22Rv1 (cell line): ENCODE measurements around the gene GPC2.

ENCODE experiments used
- H3K27ac ChIP-seq: fragments of 450-650 bp; 2 replicates; pipeline ENCODE4 v1.5.1; 2017
- ZFX ChIP-seq: fragments of 450-650 bp; IDR thresholded peaks from 2 replicates; pipeline ENCODE4 v1.6.1; 2017; ENCODE audit warnings: antibody characterized with exemption, borderline replicate concordance
- TF ChIP-seq, protein P1 (sequence below): fragments of 450-650 bp; IDR thresholded peaks from 2 replicates; pipeline ENCODE4 v1.5.1; 2017; ENCODE audit warnings: mild to moderate bottlenecking

Gene GPC2

DNA sequence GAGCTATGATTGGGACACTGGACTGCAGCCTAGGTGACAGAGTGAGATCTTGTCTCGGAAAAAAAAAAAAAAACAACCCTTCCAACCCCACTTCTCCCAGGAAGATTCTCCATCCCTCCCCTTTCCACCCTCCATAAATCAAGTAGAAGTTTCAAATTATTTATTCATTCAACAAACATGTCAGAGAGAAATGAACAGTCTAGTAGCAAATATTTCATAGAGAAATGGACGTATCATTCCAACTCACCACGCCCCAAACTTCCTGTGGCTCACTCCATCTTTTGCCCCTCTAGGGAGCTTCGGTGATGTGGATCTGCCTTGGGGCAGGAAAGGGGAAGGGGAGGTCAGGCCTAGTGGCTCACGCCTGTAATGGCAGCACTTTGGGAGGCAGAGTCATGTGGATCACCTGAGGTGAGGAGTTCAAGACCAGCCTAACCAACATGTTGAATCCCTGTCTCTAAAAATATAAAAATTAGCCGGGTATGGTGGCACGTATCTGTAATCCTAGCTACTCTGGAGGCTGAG, 18.0 kb downstream of the GPC2 start:
- H3K27ac ChIP-seq = peak overlapping the region; percentile 91
- no peak for TF ChIP-seq ZFX
- TF ChIP-seq, protein P1, sequence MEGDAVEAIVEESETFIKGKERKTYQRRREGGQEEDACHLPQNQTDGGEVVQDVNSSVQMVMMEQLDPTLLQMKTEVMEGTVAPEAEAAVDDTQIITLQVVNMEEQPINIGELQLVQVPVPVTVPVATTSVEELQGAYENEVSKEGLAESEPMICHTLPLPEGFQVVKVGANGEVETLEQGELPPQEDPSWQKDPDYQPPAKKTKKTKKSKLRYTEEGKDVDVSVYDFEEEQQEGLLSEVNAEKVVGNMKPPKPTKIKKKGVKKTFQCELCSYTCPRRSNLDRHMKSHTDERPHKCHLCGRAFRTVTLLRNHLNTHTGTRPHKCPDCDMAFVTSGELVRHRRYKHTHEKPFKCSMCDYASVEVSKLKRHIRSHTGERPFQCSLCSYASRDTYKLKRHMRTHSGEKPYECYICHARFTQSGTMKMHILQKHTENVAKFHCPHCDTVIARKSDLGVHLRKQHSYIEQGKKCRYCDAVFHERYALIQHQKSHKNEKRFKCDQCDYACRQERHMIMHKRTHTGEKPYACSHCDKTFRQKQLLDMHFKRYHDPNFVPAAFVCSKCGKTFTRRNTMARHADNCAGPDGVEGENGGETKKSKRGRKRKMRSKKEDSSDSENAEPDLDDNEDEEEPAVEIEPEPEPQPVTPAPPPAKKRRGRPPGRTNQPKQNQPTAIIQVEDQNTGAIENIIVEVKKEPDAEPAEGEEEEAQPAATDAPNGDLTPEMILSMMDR = no peak

DNA sequence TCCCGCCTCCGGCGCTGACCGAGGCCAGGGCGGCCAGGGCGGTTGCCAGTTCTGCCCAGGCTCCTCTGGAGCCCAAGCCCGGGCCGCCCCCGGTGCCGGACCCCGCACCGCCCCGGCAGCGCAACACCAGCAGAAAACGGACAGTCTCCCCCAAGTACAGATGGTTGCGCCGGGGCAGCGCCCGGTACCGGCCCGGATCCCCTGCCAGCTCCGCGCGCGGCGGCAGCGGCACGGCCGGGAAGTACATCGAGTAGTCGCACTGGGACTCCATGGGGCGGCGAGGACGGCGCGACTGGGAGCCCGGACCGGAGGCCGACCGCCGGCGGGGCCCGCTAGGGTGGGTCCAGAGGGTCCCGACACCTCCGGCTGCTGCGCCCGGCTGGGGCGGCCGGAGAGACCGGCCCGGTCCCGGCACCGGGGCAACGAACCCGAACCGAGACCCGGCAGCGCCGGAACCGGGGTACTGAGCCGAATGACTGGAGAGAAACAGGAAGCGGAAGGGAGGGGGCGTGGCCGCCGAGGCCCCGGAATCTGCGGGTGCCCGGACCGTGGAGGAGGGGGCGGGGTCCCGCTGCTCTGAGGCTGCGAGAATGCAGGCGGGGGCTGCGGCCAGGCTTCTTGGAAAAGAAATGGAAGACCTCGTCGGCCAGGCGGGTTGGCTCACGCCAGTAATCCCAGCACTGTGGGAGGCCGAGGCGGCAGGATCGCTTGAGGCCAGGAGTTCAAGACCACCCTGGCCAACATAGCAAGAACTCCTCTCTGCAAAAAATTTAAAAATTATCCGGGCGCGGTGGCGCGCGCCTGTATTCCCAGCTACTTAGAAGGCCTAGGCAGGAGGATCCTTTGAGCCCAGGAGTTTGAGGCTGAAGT, 18.7 kb downstream of the GPC2 start, which contains the start of gene TRAPPC14:
TSS of gene TRAPPC14 (minus strand) at position 495 of the 870 bp plus-strand sequence. CDS start at position 271, 224 bp downstream.
- H3K27ac ChIP-seq = peak within 1 kb of the TSS; percentile 91
- TF ChIP-seq, protein P1 = no peak
- TF ChIP-seq ZFX = no peak

DNA sequence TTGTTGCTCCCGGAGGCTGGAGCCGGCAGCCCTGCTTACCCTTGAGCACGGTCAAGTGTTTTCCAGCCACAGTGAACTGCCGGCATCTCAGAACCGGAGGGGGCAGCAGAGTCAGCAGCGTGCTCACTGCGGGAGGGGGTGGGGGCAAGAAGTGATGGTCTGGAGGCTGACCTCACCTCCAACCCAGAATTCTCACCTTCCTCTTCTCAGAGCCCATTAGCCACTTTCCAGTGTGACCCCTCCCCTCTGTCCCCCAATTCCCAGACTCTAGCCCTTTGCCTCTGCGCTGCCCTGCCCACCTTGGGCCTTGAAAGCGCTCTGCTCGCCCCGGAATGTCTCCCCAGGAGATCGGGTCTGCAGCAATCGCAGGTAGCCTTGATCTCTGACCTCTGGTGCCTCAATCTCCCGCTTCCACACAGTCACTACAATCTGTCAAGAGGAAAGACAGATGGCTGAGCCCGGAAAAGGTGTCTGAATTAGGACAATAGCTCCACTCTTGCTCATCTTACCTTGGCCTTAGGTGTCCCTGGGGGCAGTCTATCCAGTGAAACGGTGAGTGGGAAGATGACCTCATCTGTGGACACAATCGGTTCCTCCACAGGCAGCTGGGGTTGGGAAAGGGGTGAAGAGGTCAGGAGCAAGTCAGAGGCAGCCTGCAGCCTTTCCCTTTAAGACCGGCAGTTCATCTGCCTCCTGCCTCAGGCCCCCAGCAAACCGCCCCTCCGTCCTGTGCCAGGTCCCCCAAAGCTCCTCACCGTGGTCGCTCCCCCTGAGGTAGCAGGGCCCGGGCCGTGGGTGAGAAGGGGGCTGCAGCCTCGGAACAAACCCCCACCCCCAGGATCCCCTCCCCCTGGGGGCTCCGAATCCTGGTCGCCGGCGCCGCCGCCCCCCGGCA, 19.6 kb downstream of the GPC2 start:
- TF ChIP-seq, protein P1 = no peak
- no peak for TF ChIP-seq ZFX
- H3K27ac ChIP-seq = peak overlapping the region; percentile 91

DNA sequence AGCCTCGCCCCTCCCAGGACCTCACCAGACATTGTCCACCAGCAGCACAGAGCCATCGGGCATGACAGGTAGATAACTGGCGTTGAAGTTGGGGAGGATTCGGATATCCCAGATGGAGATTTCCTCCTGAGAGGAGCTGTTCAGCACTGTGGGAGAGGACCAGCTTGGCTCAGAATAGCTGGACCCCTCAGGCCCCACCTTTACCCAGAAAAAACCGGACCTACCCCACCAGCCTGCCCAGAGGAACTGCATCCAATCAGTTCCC, 20.2 kb downstream of the GPC2 start:
- H3K27ac ChIP-seq = peak overlapping the region; percentile 91
- TF ChIP-seq ZFX = no peak
- TF ChIP-seq, protein P1 = no peak

DNA sequence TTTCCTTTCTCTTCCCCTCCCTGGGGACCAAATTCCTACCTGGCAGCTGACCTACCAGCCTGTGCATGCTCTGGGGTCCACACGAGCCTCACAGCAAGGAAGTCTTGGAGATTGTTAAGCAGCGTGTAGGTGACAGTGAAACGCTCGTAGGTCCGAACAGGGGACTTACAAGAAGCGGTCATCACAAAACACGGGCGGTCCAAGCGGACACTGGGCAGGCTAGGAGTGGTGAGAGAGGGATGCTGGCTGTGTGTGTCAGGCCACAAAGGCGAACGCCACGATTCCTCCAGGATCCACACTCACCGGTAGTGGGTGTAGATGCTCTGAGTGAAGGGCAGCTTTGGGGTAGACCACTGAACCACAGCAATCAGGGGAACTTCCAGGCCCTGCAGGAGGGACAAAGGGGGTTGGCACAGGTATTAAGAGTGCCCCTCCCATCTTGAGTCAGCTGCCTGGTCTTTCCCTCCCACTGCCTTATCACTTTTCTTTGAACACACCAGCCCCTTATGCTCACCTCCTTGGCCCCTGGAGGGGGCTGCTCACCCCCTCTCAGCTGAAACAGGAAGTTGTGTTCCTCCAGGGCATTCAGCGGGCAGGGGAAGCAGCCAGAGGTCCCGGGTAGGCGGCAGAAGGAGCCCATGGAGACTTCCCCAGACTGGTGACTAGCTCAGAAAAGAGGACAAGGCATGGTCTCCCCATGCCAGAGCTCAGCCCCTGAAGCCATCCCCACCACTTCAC, 20.7 kb downstream of the GPC2 start:
- TF ChIP-seq, protein P1 = no peak
- no peak for TF ChIP-seq ZFX
- peak overlapping the region; percentile 91 for H3K27ac ChIP-seq

DNA sequence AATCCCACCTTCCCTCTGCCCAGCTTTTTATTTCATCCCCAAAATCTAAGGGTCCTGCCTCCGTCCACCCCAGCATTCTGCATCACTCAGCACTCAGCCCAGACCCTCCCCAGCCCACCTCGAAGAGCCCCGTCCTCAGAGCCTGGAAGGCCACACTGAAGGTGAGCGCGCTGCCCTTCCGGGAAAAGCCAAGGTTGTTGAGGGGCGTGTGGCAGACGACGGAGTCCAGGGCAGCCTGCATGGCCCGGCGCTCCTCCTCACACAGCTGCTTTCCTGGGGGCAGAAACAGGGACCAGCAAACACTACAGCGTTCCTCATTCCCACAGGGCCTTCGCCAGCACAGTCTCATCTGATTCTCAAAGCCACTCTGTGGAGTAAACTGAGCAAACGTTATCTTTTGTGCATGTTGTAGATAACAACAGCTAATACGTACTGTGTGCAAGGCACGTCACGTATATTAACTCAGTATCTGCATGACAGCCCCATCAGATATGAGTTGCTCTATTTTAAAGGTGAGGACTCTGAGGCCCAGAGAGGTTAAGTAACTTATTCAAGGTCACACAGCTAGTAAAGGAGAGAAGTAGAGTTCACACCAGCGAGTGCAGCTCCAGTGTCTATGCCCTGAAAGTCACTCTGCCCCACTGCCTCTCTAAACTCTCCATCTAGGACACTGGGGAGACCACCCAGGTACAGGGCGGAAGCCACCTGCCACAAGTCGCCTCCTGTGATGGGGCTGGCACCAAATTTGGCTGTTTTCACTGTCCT, 21.4 kb downstream of the GPC2 start:
- H3K27ac ChIP-seq = peak overlapping the region; percentile 91
- TF ChIP-seq, protein P1 = no peak
- no peak for TF ChIP-seq ZFX
